EL (cell line): Measurements from ENCODE around the gene RAB34.

Experiments used
- DNase-seq: peaks from one replicate; pipeline ENCODE4 v3.0.0-alpha.2; 2016

Gene RAB34

DNA sequence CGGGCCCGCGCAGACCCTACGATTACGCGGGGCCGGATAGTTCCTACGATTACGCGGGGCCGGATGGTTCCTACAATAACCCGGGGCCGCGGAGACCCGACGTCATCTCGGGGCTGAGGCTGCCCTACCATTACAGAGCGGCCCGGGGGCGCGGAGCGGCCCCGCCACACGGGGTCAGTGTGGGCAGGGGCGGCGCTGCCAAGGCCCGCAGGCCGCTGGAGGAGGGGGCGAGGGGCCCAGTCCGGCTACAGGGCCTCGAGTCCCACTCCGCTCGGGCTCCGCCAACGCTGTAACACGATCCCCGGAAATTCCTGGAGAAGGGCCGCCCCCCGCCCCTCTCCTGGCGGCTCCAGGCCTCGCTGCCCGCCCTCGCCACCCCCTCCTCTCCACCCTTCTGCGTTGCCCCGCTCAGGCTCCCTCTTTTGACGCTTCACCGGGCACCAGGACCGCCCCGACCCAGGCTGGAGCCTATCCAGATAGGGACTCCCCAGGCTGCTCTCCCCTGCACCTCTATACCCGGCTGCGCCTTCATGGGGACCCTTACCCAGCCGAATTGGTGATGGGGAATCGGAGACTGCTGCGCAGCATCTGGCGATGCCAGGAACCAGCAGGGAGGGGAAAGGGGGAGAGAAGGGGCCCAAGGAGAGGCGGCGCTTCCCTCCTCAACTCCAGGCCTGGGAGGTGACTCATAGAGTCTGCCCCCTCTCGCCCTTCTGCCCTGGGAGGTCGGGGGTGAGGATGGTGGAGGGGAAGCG is at the start of gene RAB34:
Gene RAB34, minus strand, starts transcription at position 291 of the 755 bp plus-strand sequence. CDS start 602 bp downstream, outside the sequence.
- peak; percentile 92 for DNase-seq

DNA sequence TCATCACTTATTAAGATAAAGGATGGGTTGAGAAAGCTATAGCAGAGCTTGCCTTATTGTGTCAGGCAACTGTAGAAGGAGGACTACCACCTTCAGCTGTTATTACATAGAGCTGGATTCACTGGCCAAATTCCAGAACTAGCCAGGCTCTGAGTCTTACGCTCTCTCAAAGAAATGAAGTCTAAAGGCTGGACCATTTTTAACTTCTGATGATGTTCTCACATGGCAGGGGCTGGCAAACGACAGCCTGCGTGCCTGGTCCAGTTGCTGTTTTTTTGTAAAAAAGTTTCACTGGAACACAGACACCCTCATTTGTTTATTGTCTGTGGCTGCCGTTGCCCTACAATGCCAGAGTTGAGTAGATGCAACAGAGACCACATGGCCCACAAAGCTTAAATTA is 47.4 kb upstream of the RAB34 start:
- DNase-seq: no peak

GRCh38 chr17:28763804-28764266 is 46.2 kb upstream of the RAB34 start:
- peak; percentile 78 for DNase-seq

- DNase-seq: no peak
Measured at GRCh38 chr17:28763137-28763799, 45.6 kb upstream of the RAB34 start.

DNA sequence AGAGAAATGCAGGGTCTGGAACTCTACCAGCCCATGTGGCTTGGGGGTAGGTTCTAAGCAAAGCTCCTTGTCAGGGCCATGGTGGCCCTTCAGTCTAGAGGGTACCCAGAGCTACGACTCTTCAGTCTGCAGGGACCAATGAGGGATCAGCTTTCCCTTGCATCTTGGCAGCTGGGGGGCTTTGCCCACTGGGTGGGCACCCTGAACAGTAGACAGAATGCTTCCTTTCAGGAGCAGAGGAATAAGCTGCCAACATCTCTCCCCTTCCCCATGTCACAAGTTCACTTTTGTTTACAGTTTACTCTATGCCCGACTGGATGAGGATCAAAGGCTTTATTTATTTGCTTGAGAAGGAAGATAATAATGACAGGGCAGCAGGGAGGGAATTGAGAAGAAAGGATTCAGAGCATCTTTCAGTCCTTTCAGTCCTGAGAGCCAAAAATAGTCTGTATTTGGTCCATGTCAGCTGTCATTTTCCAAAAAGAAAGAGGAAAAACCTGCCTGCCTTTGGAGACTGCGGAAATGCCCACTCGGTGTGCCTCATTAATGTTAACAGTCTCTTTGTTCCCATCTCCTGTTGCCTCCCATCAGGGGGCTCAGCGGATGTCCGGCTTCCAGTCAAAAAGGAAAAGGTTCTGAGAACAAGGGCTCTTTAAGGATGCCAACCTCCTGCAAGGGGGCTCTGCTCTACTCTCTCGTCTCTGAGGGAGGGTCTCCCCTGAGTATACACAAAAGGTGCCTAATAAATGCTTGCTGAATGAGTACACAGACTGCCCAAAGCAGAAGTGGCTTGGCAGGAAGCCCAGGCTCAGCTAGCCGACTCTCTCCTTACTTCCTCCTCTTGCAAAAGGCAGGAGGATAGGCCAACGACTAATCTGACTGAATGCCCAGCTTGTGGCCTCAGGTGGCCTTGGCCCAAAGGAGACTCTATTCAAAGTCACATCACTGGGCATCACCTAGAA is 43.2 kb upstream of the RAB34 start:
- DNase-seq: peak; percentile 48

DNA sequence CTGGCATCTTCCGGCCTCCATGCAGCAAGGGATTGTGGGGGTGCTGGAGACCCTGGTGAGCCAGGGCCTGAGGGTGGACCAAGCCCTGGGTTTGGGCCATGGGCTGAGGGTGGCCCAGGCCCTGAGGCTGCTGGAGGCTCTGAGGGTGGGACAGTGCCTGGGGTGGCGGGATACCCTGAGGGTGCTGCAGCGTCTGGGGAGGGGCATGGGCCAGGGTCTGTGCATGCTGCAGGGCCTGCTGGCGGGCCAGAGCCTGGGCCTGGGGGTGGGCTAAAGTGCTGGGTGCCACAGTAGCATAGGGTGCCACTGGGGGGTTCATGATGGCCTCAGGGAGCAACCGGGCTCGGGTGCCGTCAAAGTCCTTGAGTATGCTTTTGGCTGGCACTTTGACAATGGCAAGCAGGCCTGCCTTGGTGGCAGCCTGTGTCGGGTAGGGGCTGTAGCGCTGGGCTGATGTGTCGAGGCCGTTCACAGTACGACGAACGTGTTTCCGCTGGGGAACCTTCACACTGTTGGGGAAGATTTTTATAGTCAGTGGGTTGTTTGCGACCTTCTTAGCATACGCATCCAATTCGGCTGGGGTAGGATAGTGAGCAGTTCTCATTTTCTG is 41.7 kb upstream of the RAB34 start:
- no peak for DNase-seq

- DNase-seq: no peak
Measured at GRCh38 chr17:28758411-28759121, 40.9 kb upstream of the RAB34 start.

DNA sequence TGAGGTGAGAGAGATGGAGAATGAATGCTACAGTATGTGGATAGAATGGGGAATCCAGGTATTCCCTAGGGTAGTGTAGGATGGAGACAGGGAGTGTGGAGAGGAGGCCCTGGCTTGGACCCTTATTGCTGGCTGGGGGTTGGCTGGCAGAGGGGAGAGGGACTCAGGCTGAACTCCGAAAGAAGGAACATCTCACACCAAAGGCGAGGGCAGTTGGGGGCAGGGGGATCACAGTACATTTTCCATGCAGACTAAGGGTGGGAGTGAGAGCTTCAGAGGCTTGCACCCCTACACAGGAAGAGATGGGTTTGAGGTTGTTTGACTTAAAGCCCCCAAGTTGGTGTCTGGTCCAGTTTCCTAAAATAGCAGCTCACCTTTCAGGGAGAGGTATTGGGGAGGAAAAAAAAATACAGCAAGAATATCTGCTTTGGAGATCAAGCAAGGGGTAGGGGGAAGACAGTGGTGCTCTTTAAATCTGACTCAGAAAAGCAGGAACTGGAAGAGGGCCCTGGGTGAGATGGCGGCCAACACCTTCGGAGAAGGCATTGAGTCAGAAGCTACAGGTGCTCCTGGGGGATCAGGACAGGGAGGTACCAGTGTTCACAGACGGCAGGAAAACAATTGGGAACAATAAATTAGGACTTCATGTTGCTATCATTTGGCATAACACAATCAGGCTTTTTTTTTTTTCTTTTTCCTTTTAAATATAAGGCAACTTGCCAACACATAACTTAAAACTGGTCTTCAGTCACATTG is 38.6 kb upstream of the RAB34 start:
- no peak for DNase-seq

DNA sequence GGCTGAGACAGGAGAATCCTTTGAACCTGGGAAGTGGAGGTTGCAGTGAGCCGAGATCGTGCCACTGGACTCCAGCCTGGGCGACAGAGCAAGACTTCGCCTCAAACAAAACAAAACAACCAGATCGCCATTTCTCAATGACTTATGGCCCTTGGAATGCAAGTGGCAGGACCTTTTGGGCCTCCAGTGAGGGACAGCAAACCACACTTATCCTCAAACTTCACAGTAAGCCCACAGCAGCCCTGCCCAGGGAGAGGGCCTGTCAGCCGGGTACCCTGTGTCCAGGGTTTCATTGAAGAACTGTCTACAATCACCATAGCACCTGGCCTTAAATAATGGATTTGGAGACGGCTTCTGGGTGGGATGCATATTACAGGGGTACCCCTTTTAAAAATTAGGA is 37.8 kb upstream of the RAB34 start:
- peak; percentile 69 for DNase-seq

DNA sequence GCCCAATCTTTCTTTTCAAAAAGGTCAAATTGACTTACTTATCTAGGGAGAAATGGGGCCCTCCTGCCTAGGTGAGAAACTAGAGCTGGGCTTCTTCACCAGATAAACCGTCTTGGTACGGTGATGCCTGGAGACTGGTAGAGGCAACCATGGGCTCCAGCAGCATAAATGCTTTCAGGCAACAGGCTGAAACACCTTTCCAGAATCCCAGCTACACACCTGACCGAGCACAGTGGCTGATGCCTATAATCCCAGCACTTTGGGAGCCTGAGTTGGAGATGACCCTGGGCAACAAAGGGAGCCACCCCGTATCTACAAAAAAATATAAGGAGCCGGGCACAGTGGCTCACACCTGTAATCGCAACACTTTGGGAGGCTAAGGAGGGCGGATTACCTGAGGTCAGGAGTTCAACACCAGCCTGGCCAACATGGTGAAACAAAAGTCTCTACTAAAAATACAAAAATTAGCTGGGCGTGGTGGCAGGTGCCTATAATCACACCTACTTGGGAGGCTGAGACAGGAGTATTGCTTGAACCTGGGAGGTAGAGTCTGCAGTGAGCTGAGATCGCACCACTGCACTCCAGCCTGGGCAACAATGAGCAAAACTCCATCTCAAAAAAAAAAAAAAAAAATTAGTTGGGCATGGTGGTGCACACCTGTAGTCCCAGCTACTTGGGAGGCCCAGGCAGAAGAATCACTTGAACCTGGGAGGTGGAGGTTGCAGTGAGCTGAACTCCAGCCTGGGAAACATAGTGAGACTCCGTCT is 34.1 kb upstream of the RAB34 start:
- no peak for DNase-seq

DNA sequence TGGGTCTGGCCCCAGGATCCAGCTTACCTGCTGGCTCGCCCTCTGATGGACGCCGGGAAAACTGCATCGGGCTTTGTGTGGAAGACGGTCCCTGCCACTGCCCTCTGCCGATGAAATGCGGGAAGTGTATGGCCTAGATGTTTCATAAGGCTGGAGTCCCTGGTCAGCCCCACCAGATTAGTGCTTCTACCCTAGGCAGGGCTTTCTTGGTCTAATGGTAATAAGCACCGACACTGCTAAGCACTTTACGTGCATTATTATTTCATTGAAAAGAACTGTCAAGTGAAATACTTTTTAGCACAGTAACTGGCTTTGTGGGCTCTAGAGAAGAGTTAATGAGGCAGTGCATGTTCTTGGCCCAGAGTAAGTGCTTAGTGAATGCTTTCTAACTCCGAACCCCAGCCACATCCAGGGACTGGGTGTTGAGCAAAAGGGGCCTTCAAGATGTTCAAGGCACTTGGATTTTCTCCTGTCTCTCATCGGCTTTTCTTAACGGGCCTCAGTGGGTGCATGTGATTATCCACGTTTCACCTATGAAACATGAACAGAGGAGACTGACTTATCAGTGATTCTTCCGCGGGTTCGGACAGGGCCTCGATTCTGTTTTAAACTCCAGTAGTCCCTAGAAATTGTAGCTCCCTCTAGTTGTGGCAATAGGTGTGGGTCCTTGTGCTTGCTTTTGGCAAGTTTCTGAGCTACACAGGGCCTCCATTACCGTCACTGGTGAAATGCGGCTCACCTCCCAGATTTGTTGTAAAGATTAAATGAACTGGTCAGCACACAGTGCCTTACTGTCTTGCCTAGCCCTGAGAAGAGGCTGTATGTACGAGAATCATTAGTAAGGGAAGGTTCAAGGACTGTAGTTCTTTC is 32.7 kb upstream of the RAB34 start:
- peak; percentile 91 for DNase-seq

- no peak for DNase-seq
Measured at GRCh38 chr17:28749516-28750177, 32.0 kb upstream of the RAB34 start.

DNA sequence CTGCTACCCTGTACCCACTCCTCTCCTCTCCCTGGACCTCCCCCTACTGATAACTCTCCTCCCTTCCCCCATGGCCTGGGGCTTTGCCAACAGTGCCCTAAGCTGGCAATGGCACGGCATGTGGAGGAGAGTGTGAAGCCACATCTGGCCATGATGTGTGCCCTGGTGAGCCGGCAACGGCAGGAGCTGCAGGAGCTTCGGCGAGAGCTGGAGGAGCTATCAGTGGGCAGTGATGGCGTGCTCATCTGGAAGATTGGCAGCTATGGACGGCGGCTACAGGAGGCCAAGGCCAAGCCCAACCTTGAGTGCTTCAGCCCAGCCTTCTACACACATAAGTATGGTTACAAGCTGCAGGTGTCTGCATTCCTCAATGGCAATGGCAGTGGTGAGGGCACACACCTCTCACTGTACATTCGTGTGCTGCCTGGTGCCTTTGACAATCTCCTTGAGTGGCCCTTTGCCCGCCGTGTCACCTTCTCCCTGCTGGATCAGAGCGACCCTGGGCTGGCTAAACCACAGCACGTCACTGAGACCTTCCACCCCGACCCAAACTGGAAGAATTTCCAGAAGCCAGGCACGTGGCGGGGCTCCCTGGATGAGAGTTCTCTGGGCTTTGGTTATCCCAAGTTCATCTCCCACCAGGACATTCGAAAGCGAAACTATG is 31.3 kb upstream of the RAB34 start:
- DNase-seq: no peak

- no peak for DNase-seq
Measured at GRCh38 chr17:28747801-28748750, 30.4 kb upstream of the RAB34 start.

- no peak for DNase-seq
Measured at GRCh38 chr17:28747051-28747691, 29.5 kb upstream of the RAB34 start.

- no peak for DNase-seq
Measured at GRCh38 chr17:28746611-28747050, 29.0 kb upstream of the RAB34 start.
